ENCODE data around the gene PRKCQ. TPM values are rescaled to one million over a fixed set of nuclear protein-coding genes. Genes with fewer than 3 reads are reported as not detected.

PRKCQ gene
- total and polyA plus RNA-seq, 2 experiments from 2014 or later = 0.43 to 0.97 TPM

DNA sequence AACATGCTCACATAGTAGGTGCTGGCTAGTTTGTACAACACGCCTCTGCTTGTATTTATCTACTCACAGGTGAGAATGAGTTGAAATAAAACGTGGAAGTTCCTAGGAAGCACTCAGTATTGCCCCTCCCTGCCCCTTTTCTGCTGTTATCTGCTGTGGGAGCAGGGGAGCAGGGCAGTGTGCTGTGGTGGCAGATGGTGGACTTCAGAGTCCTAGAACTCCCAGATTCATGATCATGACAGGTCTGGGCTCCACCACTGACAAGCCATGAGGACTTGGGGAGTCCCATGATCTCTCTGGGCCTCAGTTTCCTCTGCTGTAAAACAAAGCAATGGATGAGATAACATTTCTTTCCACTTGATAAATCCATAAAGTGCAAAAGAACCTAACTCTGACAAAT lies 11.6 kb upstream of the PRKCQ start:
- no peak for DNase-seq (ENCODE audit: low spot score)
- no peak overlapping the region for H3K4me3 ChIP-seq
- no peaks in the 10 kb centered on the region for H4K20me1 ChIP-seq (ENCODE audit: insufficient read depth, poor library complexity, severe bottlenecking)

DNA sequence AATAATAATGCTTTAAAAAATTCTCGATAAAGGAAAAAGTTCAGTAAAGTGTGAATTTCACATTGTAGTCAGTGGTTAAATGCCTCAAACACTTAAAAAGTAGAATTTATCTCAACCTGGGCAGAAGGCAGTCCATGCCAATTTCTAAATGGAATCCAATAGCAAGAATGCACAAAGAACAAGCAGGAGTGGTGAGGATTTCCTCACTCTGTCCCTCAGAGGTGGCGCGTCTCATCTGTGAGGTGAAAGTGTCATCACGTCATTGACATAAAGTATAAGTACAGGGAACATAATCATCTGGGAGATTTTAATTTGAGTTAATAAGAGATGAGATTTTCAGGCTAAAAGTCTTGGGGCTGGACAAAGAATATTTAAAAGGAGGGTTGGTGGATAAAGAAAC lies 10.0 kb upstream of the PRKCQ start:
- Histone ChIP-seq H3K27me3 (no peaks in the 10 kb centered on the region), H2AFZ (no peak overlapping the region), H3K36me3 (replicated peaks; ENCODE audit: insufficient read depth, low read depth) (no peaks in the 10 kb centered on the region), H3K9me2 (replicated peaks; ENCODE audit: insufficient read depth) (no peaks in the 10 kb centered on the region), H3K9me3 (ENCODE audit: low read depth) (no peaks in the 10 kb centered on the region), H3K4me2 (no peak overlapping the region), H3K4me3 (no peak overlapping the region), H3K27ac (no peak overlapping the region), H3K79me2 (no peaks in the 10 kb centered on the region), H3K4me1 (ENCODE audit: insufficient read depth) (no peaks in the 10 kb centered on the region), H4K20me1 (ENCODE audit: insufficient read depth, poor library complexity, severe bottlenecking) (no peaks in the 10 kb centered on the region)
- DNase-seq (ENCODE audit: low spot score) = no peak
- WGBS (ENCODE audit: low lambda C conversion rate, missing lambda C conversion rate) = 95% methylated on average over 4 of the region's 4 CpGs
- no peak for TF ChIP-seq EZH2 (IDR thresholded peaks at IDR 0.05; ENCODE audit: borderline replicate concordance)
- TF ChIP-seq, protein P1, sequence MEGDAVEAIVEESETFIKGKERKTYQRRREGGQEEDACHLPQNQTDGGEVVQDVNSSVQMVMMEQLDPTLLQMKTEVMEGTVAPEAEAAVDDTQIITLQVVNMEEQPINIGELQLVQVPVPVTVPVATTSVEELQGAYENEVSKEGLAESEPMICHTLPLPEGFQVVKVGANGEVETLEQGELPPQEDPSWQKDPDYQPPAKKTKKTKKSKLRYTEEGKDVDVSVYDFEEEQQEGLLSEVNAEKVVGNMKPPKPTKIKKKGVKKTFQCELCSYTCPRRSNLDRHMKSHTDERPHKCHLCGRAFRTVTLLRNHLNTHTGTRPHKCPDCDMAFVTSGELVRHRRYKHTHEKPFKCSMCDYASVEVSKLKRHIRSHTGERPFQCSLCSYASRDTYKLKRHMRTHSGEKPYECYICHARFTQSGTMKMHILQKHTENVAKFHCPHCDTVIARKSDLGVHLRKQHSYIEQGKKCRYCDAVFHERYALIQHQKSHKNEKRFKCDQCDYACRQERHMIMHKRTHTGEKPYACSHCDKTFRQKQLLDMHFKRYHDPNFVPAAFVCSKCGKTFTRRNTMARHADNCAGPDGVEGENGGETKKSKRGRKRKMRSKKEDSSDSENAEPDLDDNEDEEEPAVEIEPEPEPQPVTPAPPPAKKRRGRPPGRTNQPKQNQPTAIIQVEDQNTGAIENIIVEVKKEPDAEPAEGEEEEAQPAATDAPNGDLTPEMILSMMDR (IDR thresholded peaks at IDR 0.05; ENCODE audit: poor library complexity) = no peak
- TF ChIP-seq EZH2phosphoT487 (IDR thresholded peaks at IDR 0.05; ENCODE audit: low read depth, severe bottlenecking, unreplicated experiment) = no peak

More for the DNA sequence above, 11.6 kb upstream of the PRKCQ start:
- Histone ChIP-seq H3K9me2 (replicated peaks; ENCODE audit: insufficient read depth) (no peaks in the 10 kb centered on the region), H3K27me3 (no peaks in the 10 kb centered on the region), H3K79me2 (no peaks in the 10 kb centered on the region), H3K36me3 (replicated peaks; ENCODE audit: insufficient read depth, low read depth) (no peaks in the 10 kb centered on the region), H3K4me2 (no peak overlapping the region), H3K27ac (no peak overlapping the region), H3K4me1 (ENCODE audit: insufficient read depth) (no peaks in the 10 kb centered on the region), H2AFZ (no peak overlapping the region), H3K9me3 (ENCODE audit: low read depth) (no peaks in the 10 kb centered on the region)
- 55% methylated on average over 2 of the region's 2 CpGs for WGBS (ENCODE audit: low lambda C conversion rate, missing lambda C conversion rate)
- TF ChIP-seq EZH2phosphoT487 (IDR thresholded peaks at IDR 0.05; ENCODE audit: low read depth, severe bottlenecking, unreplicated experiment) (no peak), EZH2 (IDR thresholded peaks at IDR 0.05; ENCODE audit: borderline replicate concordance) (no peak)
- TF ChIP-seq, protein P1 (IDR thresholded peaks at IDR 0.05; ENCODE audit: poor library complexity) = no peak

DNA sequence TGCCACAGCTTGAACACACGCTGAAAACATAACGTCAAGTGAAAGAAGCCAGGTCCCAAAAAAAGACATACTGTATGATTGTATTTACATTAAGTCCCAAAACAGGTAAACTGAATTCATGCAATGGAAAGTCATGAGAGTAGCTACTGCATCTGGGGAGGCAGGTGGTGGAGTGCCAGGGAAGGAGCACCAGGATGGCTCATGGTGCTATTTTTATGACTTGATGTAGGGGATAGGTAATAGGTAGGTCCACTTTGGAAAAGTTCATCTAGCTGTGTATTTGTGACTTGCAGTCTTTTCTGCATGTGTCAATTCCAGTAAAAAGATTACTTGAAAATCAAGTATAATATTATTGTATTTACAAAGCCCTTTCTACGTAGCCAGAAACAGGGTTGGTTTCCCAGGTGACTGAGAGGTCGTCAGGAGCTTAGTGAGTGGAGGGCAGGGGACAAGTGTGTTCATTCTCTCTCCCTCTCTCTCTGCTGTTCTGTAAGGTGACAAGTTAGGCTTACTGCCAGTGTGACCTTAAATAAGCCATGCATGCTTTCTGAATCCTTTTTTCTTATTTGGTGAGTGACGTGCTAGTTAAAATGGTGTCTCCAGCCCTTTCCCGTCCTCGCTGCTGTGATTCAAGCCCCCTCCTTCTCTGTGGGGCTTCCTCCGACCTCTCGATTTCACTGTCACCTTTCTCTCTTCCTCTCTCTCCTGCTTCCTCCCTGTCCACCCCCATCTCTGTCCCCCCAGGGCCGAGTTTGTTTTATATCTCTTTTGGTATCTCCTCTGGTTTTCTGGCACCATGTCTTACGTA lies 9.4 kb upstream of the PRKCQ start:
- Histone ChIP-seq H3K27me3 (no peaks in the 10 kb centered on the region), H3K4me2 (no peak overlapping the region), H3K9me2 (replicated peaks; ENCODE audit: insufficient read depth) (no peaks in the 10 kb centered on the region), H3K79me2 (no peaks in the 10 kb centered on the region), H3K4me3 (no peak overlapping the region), H3K9me3 (ENCODE audit: low read depth) (no peaks in the 10 kb centered on the region), H4K20me1 (ENCODE audit: insufficient read depth, poor library complexity, severe bottlenecking) (no peaks in the 10 kb centered on the region), H3K27ac (no peak overlapping the region), H3K36me3 (replicated peaks; ENCODE audit: insufficient read depth, low read depth) (no peaks in the 10 kb centered on the region), H3K4me1 (ENCODE audit: insufficient read depth) (no peaks in the 10 kb centered on the region), H2AFZ (no peak overlapping the region)
- TF ChIP-seq EZH2phosphoT487 (IDR thresholded peaks at IDR 0.05; ENCODE audit: low read depth, severe bottlenecking, unreplicated experiment) (no peak), EZH2 (IDR thresholded peaks at IDR 0.05; ENCODE audit: borderline replicate concordance) (no peak)
- TF ChIP-seq, protein P1 (IDR thresholded peaks at IDR 0.05; ENCODE audit: poor library complexity) = no peak
- 81% methylated on average over 11 of the region's 11 CpGs for WGBS (ENCODE audit: low lambda C conversion rate, missing lambda C conversion rate)
- DNase-seq (ENCODE audit: low spot score) = no peak

All from hepatocyte (in vitro differentiated cells).